ENCODE measurements around the gene CMBL. TPM values are rescaled to one million over a fixed set of nuclear protein-coding genes. Genes with fewer than 3 reads are reported as not detected.

Gene CMBL
- total RNA-seq (2013): 0.10 TPM
- 1 to 10 TPM in 1 of 3 donors, under 1 TPM in 1, not detected in 1; 0.39 to 5.4 TPM for polyA plus RNA-seq
- polyA minus RNA-seq: 0.72 and 1.2 TPM in 2 replicates
- 0 to 6.0 (median 0.16) reads per million in 11 experiments for total RNA-seq

DNA sequence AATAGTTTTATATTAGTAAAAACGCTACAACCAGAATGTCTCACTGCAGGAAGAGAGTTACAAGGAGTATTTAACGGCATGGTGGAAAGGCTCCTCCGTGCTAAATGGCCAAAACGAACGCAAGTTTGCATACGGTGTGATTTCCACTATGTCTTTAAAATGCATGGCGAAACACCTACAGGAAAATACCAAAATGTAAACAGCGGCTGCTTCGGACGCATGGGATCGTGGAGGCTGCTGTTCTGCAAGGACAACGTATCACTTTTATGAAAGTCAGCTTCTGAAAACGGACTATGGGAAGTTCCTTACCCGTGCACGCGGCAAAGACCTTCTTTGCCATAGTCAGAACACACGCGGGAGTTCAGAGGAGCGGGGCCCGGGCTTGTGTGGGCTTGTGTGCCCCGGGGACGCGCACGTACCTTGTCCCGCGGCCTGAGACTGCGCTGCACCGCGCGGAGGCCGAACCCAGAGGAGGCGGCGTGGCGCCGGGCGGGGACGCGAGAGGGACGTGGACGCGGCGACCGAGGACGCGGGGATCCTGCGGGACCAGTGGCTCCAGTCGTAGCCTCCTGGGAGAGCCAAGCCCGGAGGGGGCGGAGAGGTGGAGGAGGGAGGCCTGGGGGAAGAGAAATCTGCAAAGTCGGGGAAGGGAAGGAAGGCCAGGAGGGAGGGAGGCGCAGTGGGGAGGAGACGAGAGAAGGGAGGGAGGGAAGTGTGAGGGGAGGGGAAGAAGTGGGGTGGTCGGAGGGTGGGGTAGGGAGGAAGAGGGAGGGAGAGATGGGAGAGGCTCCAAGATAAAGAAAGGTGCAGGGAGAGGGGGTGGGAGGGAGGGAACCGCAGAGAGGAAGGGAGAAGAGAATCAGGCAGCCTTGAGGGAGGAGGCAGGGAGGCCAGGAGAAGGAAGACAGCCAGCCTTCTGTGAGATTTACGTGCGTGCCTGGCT lies at the start of gene CMBL:
CMBL (minus strand) TSS at position 697 of the 943 bp plus-strand sequence. CDS start 17,140 bp downstream, outside the sequence.
- Histone ChIP-seq H3K36me3 (replicated peaks in 1 of 2; ENCODE audit: control insufficient read depth in 1 of 2, insufficient read depth in 2 of 2, low read length in 2 of 2) (no peaks in the 10 kb centered on the region), H3K4me1 (ENCODE audit: control insufficient read depth in 1 of 2, insufficient read depth in 2 of 2, low read length in 2 of 2) (peaks cover 4 to 6% of the 10 kb centered on the region in 2 donors), H3K4me2 (replicated peaks; ENCODE audit: extremely low read depth, low read length, poor library complexity, severe bottlenecking) (peak within 1 kb of the TSS; percentile 89), H3K4me3 (replicated peaks in 1 of 3; ENCODE audit: low read depth in 2 of 3, low read length in 3 of 3) (peak within 1 kb of the TSS; percentile 32 to 81 (median 38)), H3K9me3 (replicated peaks in 1 of 2; ENCODE audit: control insufficient read depth in 1 of 2, insufficient read depth in 1 of 2, low read length in 2 of 2) (no peaks in the 10 kb centered on the region), H3K79me2 (ENCODE audit: insufficient read depth, low read length) (no peaks in the 10 kb centered on the region), H4K20me1 (ENCODE audit: insufficient read depth, low read length) (no peaks in the 10 kb centered on the region), H3K27me3 (ENCODE audit: control insufficient read depth in 2 of 2, insufficient read depth in 2 of 2, low read length in 2 of 2) (peaks cover 0 to 3% of the 10 kb centered on the region in 2 donors), H2AFZ (ENCODE audit: insufficient read depth, low read depth, low read length, poor library complexity, severe bottlenecking) (peak within 1 kb of the TSS; percentile 98), H3K9ac (ENCODE audit: insufficient read depth, low read length, poor library complexity, severe bottlenecking) (peak within 1 kb of the TSS; percentile 63), H3K27ac (ENCODE audit: low read depth in 1 of 2, low read length in 2 of 2) (no peak within 1 kb of the TSS)
- Mint-ChIP-seq H3K36me3 (peaks cover 0 to 4% of the 10 kb centered on the region in 2 donors), H3K4me1 (peaks cover 24% of the 10 kb centered on the region), H3K27me3 (ENCODE audit: low read depth in 3 of 3) (peaks cover 2 to 18% (median 17%) of the 10 kb centered on the region in 3 donors), H3K4me3 (peak within 1 kb of the TSS; percentile 83 to 92), H3K9me3 (peaks cover 0 to 3% (median 0%) of the 10 kb centered on the region in 7 donors), H3K27ac (peak within 1 kb of the TSS in 1 of 7 donors; percentile 18)
- 0% methylated on average over 53 of the region's 56 CpGs for WGBS (ENCODE audit: insufficient coverage)
- TF ChIP-seq CTCF (IDR thresholded peaks at IDR 0.05): no peak
- intact Hi-C loops (cut with micrococcal nuclease): no loop called here
- DNase-seq: peak; percentile 6 to 25 (median 11)
